ENCODE data around the gene RAI14.

Gene RAI14

GRCh38 chr5:34639852-34640626 is 16.1 kb upstream of the RAI14 start:
- no peak for DNase-seq

- DNase-seq, result no peak
Observed at GRCh38 chr5:34648039-34648839, 7.9 kb upstream of the RAI14 start.

GRCh38 chr5:34648840-34649158 is 7.3 kb upstream of the RAI14 start:
- no peak for DNase-seq

GRCh38 chr5:34651791-34652190 is 4.3 kb upstream of the RAI14 start:
- DNase-seq, result no peak

DNA sequence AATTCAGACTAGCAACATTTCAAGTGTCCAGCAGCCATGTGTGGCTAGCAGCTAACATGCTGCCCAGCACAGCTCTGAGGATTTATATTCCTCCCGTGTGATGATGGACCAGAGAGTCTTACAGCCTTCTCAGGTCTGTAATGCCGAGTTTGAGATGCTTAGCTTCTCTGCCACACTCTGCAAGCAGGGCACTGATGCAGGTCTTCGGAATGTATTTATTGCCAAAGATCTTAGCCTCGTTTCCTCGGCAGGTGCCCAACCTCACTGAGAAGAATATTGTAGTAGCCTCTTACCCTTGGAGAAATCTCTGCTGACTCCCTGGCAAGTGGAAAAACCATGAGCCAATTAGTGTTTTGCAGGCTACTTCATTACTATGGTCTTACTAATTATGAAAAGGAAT is 3.7 kb upstream of the RAI14 start:
- DNase-seq, result no peak

- no peak for DNase-seq
Observed at GRCh38 chr5:34652914-34653313, 3.2 kb upstream of the RAI14 start.

DNA sequence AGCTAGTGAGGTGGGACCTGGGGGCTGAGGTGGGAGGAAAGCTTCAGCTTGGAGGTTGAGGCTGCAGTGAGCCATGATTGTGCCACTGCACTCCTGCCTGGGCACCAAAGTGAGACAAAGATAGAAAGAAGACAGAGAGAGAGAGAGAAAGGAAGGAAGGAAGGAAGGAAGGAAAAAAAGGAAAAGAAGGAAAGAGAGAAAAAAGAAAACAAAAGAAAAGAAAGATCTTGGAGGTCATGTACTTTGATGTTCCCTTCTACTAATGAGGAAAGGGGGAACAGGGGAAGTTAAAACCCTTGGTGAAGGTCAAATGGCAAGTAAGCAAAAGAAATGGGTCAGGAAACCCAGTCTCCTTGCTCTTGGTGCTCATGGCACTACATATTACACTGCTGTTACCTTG is 2.4 kb upstream of the RAI14 start:
- no peak for DNase-seq

- DNase-seq, result peak in 51 of 56 donors; percentile 3 to 71 (median 29)
Observed at GRCh38 chr5:34655354-34655991, 655 bp upstream of the RAI14 start.

DNA sequence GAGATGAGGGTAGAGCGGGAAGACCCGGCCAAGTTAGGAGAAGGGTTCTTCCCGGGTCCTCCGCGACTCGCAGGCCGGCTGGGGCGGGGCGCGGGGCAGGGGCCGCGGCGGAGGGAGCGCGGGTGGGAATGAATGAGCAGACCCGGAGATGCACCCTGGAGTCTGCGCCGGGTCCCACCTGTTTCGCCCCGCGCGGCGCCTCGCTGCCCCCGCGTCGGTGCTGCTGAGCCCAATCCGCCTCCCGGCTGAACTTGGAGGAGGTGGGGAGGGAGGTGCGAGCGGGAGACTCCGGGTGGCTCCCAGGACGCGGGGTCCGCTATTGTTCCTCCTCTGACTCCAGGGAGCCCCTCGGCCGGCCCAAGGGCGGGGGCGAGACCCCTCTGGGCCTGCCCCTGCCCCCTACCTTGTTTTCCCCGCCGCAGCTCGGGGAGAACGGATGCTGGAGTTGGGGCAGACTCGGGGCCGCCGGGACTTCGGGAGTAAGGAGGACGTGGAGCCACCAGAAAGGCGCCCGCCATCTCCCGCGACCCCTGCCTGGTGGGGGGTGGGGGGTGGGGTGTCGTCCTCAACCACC is 659 bp downstream of the RAI14 start:
- peak in 10 of 56 donors; percentile 5 to 40 (median 20) for DNase-seq

GRCh38 chr5:34657274-34657921 is 1.3 kb downstream of the RAI14 start:
- peak in 15 of 56 donors; percentile 1 to 44 (median 7) for DNase-seq

- peak in 1 of 56 donors; percentile 2 for DNase-seq
Observed at GRCh38 chr5:34657988-34658387, 1.9 kb downstream of the RAI14 start.

- DNase-seq, result no peak
Observed at GRCh38 chr5:34659168-34659567, 3.0 kb downstream of the RAI14 start.

DNA sequence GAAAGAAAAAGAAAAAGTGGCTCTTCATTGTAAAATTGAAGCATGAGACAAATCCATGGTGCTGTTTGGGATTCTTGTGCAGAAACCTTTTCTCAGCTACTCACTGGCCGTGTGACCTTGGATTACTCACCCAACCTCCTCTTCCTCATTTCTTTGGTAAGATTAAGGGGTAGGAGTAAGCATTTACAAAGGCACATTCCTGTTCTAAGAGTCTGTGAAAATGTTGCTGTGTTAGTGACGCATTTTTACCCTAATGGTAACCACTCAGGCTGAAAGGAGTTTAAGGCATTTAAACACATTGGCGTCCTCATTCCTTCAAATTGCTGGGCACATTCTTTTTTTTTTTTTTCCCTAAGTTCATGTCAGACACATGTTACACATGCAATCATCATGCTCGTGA is 4.3 kb downstream of the RAI14 start:
- no peak for DNase-seq

DNA sequence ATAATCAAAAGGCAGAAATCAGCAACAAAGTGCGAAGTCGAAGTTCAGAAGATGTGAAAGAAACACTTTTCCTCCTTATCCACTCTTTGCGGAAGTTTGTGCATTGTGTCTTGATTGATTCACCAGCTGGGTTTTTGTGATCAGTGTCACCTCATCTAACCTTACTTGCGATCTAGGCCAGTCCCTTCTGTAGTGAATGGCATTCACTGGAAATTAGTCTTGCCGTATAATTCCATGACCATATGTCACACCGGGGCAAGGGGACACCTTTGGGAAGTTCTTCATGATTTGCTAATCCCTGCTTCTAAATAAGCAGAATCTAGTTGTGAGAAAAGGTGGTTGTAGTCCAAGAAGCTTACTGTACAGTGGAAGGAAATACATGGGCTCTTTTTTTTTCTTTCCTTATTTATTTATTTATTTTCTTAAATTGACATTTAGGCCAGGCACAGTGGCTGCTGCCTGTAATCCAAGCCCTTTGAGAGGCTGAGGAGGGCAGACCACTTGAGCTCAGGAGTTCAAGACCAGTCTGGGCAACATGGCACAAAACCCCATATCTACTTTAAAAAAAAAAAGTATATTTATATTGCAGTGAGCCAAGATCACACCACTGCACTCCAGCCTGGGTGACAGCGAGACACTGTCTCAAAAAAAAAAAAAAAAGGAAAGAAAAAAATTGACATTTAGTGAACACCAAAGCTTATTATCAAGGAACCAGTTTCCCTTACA is 7.8 kb downstream of the RAI14 start:
- no peak for DNase-seq

DNA sequence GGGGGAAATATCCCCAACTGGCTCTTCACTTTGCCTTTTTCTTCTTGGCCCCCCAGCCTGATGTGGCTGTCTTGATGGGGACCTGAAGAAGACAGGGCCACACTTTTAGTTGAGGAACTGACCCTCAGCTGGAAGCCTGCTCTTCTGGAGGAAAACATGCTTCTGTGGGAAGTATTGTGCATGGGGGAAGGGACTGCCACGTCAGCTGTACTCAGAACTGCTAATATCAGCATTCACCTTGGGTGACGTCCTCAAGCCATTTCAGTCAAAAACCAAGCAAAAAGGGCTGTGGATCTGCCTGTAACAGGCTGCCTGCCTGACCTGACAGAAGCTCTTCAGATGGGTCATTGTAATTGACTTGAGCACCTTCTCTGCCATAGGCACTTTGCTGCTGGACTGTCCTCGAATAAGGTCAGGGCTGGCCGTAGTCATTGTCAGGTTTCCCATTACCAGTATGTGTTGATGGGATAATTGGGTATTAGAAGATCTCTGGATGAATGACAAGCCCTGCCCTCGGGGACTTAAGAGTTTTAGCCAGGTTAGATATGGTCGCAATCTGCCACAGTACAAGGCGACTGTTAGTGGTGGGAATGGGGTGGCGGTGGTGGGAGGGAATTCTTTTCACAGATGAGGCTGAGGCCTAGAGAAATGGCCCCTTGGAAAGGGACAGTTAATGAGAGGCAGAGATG is 10.4 kb downstream of the RAI14 start:
- DNase-seq, result no peak

GRCh38 chr5:34667705-34668104 is 11.6 kb downstream of the RAI14 start:
- no peak for DNase-seq

DNA sequence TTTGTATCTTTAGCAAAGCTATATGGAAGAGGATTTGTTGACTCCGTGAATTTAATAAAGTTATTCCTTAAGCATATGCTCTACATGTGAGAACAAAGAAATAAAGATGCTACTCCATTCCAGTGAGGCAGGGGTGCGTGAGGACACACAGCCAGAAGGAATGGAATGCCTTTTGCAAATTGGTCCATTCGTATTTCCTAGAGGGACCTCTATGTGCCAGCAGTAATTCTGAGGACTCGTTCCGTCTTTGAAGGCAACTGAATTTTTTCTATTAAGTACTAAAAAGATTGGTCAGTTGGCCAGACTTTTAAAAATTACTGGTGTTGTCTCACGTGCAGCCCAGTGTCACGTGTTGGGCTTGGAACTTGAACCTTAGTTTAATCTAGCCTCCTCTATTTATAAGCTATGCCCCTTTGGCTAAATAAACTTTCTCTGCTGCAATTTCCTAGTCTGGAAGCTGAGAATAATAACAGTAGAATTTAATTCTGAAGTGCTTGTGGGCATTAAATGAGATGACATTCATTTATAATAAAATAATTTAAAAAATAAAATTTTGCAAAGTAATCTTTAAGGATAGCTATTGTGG is 13.9 kb downstream of the RAI14 start:
- DNase-seq, result no peak

GRCh38 chr5:34672196-34672595 is 16.1 kb downstream of the RAI14 start:
- DNase-seq, result no peak

DNA sequence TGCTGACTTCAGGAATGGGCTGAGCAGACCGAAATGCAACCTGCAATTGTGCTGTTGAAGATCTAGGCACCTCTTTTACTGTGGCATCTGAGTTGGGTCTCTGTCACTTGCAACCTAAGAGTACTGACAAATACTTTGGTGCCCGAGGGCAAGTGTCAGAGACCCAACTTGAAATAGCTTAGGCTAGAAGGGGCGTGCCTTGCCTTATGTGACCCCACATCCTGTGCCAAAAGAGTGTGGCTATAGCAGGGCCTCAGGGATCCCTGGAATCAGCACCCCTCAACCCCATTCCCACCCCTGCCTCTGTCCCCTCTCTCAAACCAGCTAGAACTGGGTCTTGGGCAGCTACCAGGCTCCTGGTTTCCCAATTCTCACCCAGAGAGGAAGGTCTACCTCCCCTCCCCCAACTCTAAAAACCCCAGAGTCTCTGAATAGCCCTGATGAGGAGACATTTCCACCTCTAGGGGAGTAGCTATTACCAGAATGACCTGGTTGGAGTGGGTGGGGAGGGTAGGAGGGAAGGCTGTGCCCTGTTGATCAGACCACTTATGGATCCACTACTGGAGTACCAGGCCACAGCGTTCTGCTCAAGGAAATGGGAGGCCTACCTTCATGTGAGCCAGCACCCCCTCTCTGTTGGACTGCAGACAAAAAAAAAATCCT is 17.5 kb downstream of the RAI14 start:
- no peak for DNase-seq
